ENCODE measurements around the gene CCR2.

Gene CCR2

GRCh38 chr3:46407970-46408369 lies 54.1 kb downstream of the CCR2 start:
- ATAC-seq, result no peak
- TF ChIP-seq ZFP3 (CRISPR knock-in tag; IDR thresholded peaks at IDR 0.05) (no peak), ZFP30 (CRISPR knock-in tag; IDR thresholded peaks at IDR 0.05) (no peak), TSHZ2 (CRISPR knock-in tag; IDR thresholded peaks at IDR 0.05) (no peak), BACH2 (CRISPR knock-in tag; IDR thresholded peaks at IDR 0.05; ENCODE audit: borderline replicate concordance) (no peak), RARB (CRISPR knock-in tag; IDR thresholded peaks at IDR 0.05) (no peak), TCF4 (CRISPR knock-in tag; IDR thresholded peaks at IDR 0.05; ENCODE audit: borderline replicate concordance) (no peak), POU6F1 (CRISPR knock-in tag; IDR thresholded peaks at IDR 0.05; ENCODE audit: borderline replicate concordance, low read depth) (no peak), GLIS3 (CRISPR knock-in tag; IDR thresholded peaks at IDR 0.05) (no peak), ZNF565 (CRISPR knock-in tag; conservative IDR thresholded peaks at IDR 0.05; ENCODE audit: low read depth) (no peak), PATZ1 (CRISPR knock-in tag; IDR thresholded peaks at IDR 0.05; ENCODE audit: borderline replicate concordance) (no peak), CSDC2 (CRISPR knock-in tag; IDR thresholded peaks at IDR 0.05) (no peak), CSRNP3 (CRISPR knock-in tag; IDR thresholded peaks at IDR 0.05) (no peak), CREB5 (CRISPR knock-in tag; IDR thresholded peaks at IDR 0.05; ENCODE audit: low read depth) (no peak), ZNF70 (CRISPR knock-in tag; IDR thresholded peaks at IDR 0.05) (no peak), PPARA (CRISPR knock-in tag; IDR thresholded peaks at IDR 0.05; ENCODE audit: borderline replicate concordance) (no peak), ZC3H10 (CRISPR knock-in tag; IDR thresholded peaks at IDR 0.05) (no peak), SNAI2 (CRISPR knock-in tag; IDR thresholded peaks at IDR 0.05) (no peak), TOX (CRISPR knock-in tag; IDR thresholded peaks at IDR 0.05; ENCODE audit: borderline replicate concordance) (no peak), ZNF8 (CRISPR knock-in tag; IDR thresholded peaks at IDR 0.05) (no peak)

GRCh38 chr3:46408853-46409252 lies 54.9 kb downstream of the CCR2 start:
- TF ChIP-seq TCF4 (CRISPR knock-in tag; IDR thresholded peaks at IDR 0.05; ENCODE audit: borderline replicate concordance) (no peak), POU6F1 (CRISPR knock-in tag; IDR thresholded peaks at IDR 0.05; ENCODE audit: borderline replicate concordance, low read depth) (no peak), SNAI2 (CRISPR knock-in tag; IDR thresholded peaks at IDR 0.05) (no peak), ZC3H10 (CRISPR knock-in tag; IDR thresholded peaks at IDR 0.05) (no peak), BACH2 (CRISPR knock-in tag; IDR thresholded peaks at IDR 0.05; ENCODE audit: borderline replicate concordance) (no peak), ISL1 (CRISPR knock-in tag; IDR thresholded peaks at IDR 0.05) (no peak), ESRRG (CRISPR knock-in tag; IDR thresholded peaks at IDR 0.05) (no peak), PATZ1 (CRISPR knock-in tag; IDR thresholded peaks at IDR 0.05; ENCODE audit: borderline replicate concordance) (no peak), CSDC2 (CRISPR knock-in tag; IDR thresholded peaks at IDR 0.05) (no peak), ZNF565 (CRISPR knock-in tag; conservative IDR thresholded peaks at IDR 0.05; ENCODE audit: low read depth) (no peak), GLIS3 (CRISPR knock-in tag; IDR thresholded peaks at IDR 0.05) (no peak), ZFP30 (CRISPR knock-in tag; IDR thresholded peaks at IDR 0.05) (no peak), ZFP3 (CRISPR knock-in tag; IDR thresholded peaks at IDR 0.05) (no peak), PPARA (CRISPR knock-in tag; IDR thresholded peaks at IDR 0.05; ENCODE audit: borderline replicate concordance) (no peak), RARB (CRISPR knock-in tag; IDR thresholded peaks at IDR 0.05) (no peak)
- ATAC-seq, result no peak
